Calu3 (cell line): ENCODE data around the gene LMX1A. TPM values are rescaled to one million over a fixed set of nuclear protein-coding genes. Genes with fewer than 3 reads are reported as not detected.
A peak's percentile ranks its signal among the peaks of the same experiment; 100 is the strongest.

Source experiments
- Bru-seq: library from RNA; stranded (reverse); fragments of 400-500 nt; gene quantifications from one replicate; lab custom pipeline; 2021; lab: Mats Ljungman, UMichigan
- BruChase-seq, 2 experiments: library from RNA; stranded (reverse); fragments of 400-500 nt; gene quantifications; one replicate each; lab custom pipeline; 2021; lab: Mats Ljungman, UMichigan
- BruUV-seq: library from RNA; stranded (reverse); fragments of 400-500 nt; replicated peaks from 2 replicates; lab custom pipeline; 2021; lab: Mats Ljungman, UMichigan
- CTCF ChIA-PET: fragments of 300-600 bp; sonication (Branson Sonifier 250); formaldehyde crosslinking; loops from one replicate; lab custom pipeline; 2022; ENCODE audit warnings: antibody characterized with exemption; lab: Charles Lee
- DNase-seq: peaks from one replicate; pipeline ENCODE4 v3.0.0; 2022
- H3K27ac Mint-ChIP-seq: one replicate; pipeline ENCODE4 v1.8.0; 2022; ENCODE audit warnings: mixed read lengths; ENCODE audit not compliant: unreplicated experiment
- H3K27me3 Mint-ChIP-seq: one replicate; pipeline ENCODE4 v1.8.0; 2022; ENCODE audit warnings: mixed read lengths; ENCODE audit not compliant: unreplicated experiment
- H3K36me3 Mint-ChIP-seq: one replicate; pipeline ENCODE4 v1.8.0; 2022; ENCODE audit warnings: mild to moderate bottlenecking, moderate library complexity, mixed read lengths; ENCODE audit not compliant: insufficient read depth, unreplicated experiment
- H3K4me1 Mint-ChIP-seq: one replicate; pipeline ENCODE4 v1.8.0; 2022; ENCODE audit warnings: mild to moderate bottlenecking, low read depth, mixed read lengths; ENCODE audit not compliant: unreplicated experiment
- H3K4me3 Mint-ChIP-seq: one replicate; pipeline ENCODE4 v1.8.0; 2022; ENCODE audit warnings: mild to moderate bottlenecking, low read depth, moderate library complexity, mixed read lengths; ENCODE audit not compliant: unreplicated experiment
- H3K9me3 Mint-ChIP-seq: one replicate; pipeline ENCODE4 v1.8.0; 2022; ENCODE audit warnings: low read depth, mixed read lengths; ENCODE audit not compliant: unreplicated experiment
- CTCF ChIP-seq: fragments of 200-600 bp; IDR thresholded peaks from one replicate; pipeline ENCODE4 v1.8.0; 2022; ENCODE audit warnings: antibody characterized with exemption; ENCODE audit not compliant: unreplicated experiment
- intact Hi-C: fragments of 100-400 bp; cut with micrococcal nuclease; formaldehyde crosslinking; loops from one replicate; pipeline ENCODE4 v1.10.0; 2022; ENCODE audit not compliant: unreplicated experiment
- long read RNA-seq: library from polyadenylated mRNA; stranded (forward); transcript quantifications from one replicate; pipeline ENCODE4 v2.0.0, GENCODE V29; 2022
- total RNA-seq: library from RNA; stranded (reverse); gene quantifications from 2 replicates; pipeline ENCODE4 v1.2.3, GENCODE V29; 2022

LMX1A gene
- total RNA-seq (not detected in 2 replicates), Bru-seq, nascent RNA (not detected), BruChase-seq, experiment 1, labeled RNA remaining after a 6-hour chase (not detected), BruChase-seq, experiment 2, labeled RNA remaining after a 2-hour chase (not detected)
- long read RNA-seq, result 0 reads

DNA sequence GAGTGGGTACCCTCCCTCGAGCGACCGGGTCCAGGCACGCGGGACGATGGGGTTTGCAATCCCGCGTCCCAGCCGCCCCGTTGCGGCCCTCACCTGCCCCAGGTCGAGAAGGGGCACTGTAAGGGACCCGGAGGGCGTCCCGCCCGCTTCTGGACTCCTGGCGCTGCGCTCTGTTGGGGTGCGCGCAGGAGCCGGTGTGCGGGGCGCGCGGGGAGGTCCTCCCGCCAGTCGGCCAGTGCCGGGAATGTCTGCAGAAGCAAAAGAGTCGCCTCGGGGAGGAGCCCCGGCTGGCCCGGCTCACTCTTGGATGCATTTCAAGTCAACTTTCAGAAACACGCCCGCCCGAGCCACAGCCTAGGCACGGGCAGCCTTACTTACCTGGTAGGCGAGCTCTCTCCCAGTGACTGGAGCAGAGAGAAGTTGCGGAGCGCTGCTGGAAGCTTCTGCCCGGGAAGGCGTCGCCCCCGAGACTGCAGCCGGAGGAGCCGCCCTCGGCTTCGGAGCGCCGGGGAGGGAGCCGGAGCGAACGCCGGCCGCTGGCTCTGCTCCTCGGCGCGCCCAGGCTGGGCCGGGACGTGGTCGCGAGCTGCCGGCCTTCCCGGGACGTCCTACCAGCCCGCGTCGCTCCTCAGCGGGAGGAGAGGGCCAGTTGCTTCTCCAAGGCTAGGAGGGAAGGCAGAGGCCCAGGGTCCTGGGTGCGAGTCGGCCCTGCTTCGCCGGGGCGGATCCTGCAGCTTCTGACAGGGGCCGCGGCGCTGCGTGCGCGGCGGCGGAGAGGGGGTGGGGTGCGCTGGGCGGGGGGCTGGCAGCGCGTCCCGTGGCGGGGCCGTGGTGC is at the start of gene LMX1A:
TSS of gene LMX1A (minus strand) at position 739 of the 835 bp plus-strand sequence. CDS start 1,156 bp downstream, outside the sequence.
- Mint-ChIP-seq H3K4me1 (no peaks in the 10 kb centered on the region), H3K27ac (no peak within 1 kb of the TSS), H3K36me3 (no peaks in the 10 kb centered on the region), H3K9me3 (peaks cover 5% of the 10 kb centered on the region), H3K4me3 (no peak within 1 kb of the TSS), H3K27me3 (peaks cover 90% of the 10 kb centered on the region)
- intact Hi-C loops, result no loop called here
- no peak for DNase-seq
- BruUV-seq, result no TSS peak
- CTCF ChIA-PET, result no interaction called here
- TF ChIP-seq CTCF, result no peak

- H3K9me3 Mint-ChIP-seq, result no peaks in the 10 kb centered on the region
- peaks cover 23% of the 10 kb centered on the region for H3K27me3 Mint-ChIP-seq
- CTCF ChIA-PET, result interaction anchor here (0.7 kb wide), 1 partner anchor 268 kb away, joined by 3 read pairs; no protein-coding TSS in a partner anchor
- intact Hi-C loops, result loop anchor here (1.0 to 10.0 kb wide), 2 partner anchors 189 to 521 kb away; no protein-coding TSS in a partner anchor
- DNase-seq, result peak; percentile 57
- no peak overlapping the region for H3K4me3 Mint-ChIP-seq
- TF ChIP-seq CTCF, result peak; percentile 76
- H3K4me1 Mint-ChIP-seq, result no peaks in the 10 kb centered on the region
- no peaks in the 10 kb centered on the region for H3K36me3 Mint-ChIP-seq
- BruUV-seq, result no TSS peak
- H3K27ac Mint-ChIP-seq, result no peak overlapping the region
These were observed 47.4 kb upstream of the LMX1A start for GRCh38 chr1:165403835-165404482.

DNA sequence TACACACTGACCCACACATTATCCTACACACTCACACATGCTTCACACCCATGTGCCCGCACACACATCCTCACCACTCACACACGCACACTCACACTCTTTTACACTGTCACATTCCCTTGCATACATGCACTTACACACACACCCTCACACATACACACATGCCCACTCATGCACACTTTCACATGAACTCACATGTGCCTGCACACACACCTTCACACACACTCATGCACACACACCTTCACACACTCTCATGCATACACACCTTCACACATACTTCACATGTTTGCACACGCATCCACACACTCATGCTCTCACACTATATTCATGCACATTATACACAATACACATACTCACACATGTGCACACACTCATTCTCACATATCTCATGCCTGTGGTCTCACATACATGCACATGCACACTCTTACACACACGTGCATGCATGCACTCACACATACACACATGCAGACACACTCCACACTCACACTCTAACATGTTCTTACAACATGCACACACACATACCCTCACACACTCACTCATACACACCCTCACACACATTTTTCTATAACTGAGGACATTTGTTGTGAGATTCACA is 46.1 kb upstream of the LMX1A start:
- Mint-ChIP-seq H3K27ac (no peak overlapping the region), H3K4me1 (no peaks in the 10 kb centered on the region), H3K36me3 (no peaks in the 10 kb centered on the region), H3K4me3 (no peak overlapping the region), H3K27me3 (peaks cover 33% of the 10 kb centered on the region), H3K9me3 (no peaks in the 10 kb centered on the region)
- CTCF ChIA-PET, result interaction anchor here (0.7 to 1.0 kb wide), 2 partner anchors 9 to 195 kb away, joined by 3 read pairs; no protein-coding TSS in a partner anchor
- intact Hi-C loops, result loop anchor here (10.0 kb wide), 1 partner anchor 522 kb away; no protein-coding TSS in a partner anchor
- BruUV-seq, result no TSS peak
- TF ChIP-seq CTCF, result no peak
- no peak for DNase-seq

DNA sequence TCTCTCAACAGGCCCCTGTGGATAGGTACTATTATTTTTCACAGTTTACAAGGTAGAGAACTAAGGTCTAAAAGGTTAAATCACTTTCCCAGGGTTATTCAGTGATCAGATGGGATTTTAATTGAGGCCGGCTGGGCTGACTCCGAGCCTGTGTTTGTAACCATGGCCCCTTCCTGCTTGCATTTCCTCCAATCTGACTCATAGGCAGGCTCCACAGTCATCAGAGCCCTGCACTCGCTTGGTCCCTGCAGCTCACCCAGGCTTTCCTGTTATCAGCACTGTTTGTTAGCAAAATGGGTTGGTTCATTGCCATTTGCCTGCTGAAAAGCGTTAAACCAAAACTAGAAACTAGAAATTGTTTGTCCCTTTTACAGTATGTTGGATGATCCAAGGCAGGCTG is 41.4 kb upstream of the LMX1A start:
- BruUV-seq, result no TSS peak
- H3K9me3 Mint-ChIP-seq, result no peaks in the 10 kb centered on the region
- H3K4me3 Mint-ChIP-seq, result no peak overlapping the region
- peaks cover 5% of the 10 kb centered on the region for H3K4me1 Mint-ChIP-seq
- DNase-seq, result peak; percentile 33
- TF ChIP-seq CTCF, result no peak
- H3K27ac Mint-ChIP-seq, result no peak overlapping the region
- no peaks in the 10 kb centered on the region for H3K36me3 Mint-ChIP-seq
- H3K27me3 Mint-ChIP-seq, result peaks cover 77% of the 10 kb centered on the region
- intact Hi-C loops, result no loop called here
- CTCF ChIA-PET, result interaction anchor here (1.4 kb wide), 1 partner anchor 13 kb away, joined by 4 read pairs; no protein-coding TSS in a partner anchor
